Uterus (tissue), 4 donors: ENCODE results near the gene PTBP3. TPM values are rescaled to one million over a fixed set of nuclear protein-coding genes. Genes with fewer than 3 reads are reported as not detected.

Source experiments
- DNase-seq, 2 donors: peaks; one replicate each; pipeline ENCODE4 v3.0.0-alpha.2; 2019 to 2020
- H3K27ac ChIP-seq, 2 donors: fragments of 200-600 bp; sonication (generic); 1 replicate in 1 of 2; 2 replicates in 1 of 2; pipeline ENCODE4 v1.5.1; 2016 to 2018
- H3K27me3 ChIP-seq, 2 donors: fragments of 200-600 bp; sonication (generic); one replicate each; pipeline ENCODE4 v1.5.1; 2018 to 2019; ENCODE audit warnings: control low read depth in 1 of 2
- H3K36me3 ChIP-seq, 2 donors: fragments of 200-600 bp; sonication (generic); one replicate each; pipeline ENCODE4 v1.5.1; 2019; ENCODE audit warnings: control low read depth in 1 of 2
- H3K4me1 ChIP-seq, 2 donors: fragments of 200-600 bp; sonication (generic); one replicate each; pipeline ENCODE4 v1.5.1; 2018 to 2019; ENCODE audit warnings: control low read depth in 1 of 2
- H3K4me3 ChIP-seq, 2 donors: fragments of 200-600 bp; sonication (generic); 1 replicate in 1 of 2; 2 replicates in 1 of 2; pipeline ENCODE4 v1.5.1; 2018 to 2019; ENCODE audit warnings: mild to moderate bottlenecking in 1 of 2
- H3K9me3 ChIP-seq, 2 donors: fragments of 200-600 bp; sonication (generic); one replicate each; pipeline ENCODE4 v1.5.1; 2019; ENCODE audit warnings: control low read depth in 1 of 2
- POLR2A ChIP-seq, 2 donors: fragments of 450-650 bp; IDR thresholded peaks; one replicate each; pipeline ENCODE4 v1.6.1; 2016; ENCODE audit warnings: antibody characterized with exemption in 2 of 2, mild to moderate bottlenecking in 1 of 2, moderate library complexity in 1 of 2
- intact Hi-C: fragments of 100-400 bp; cut with DNase I; formaldehyde crosslinking; loops from one replicate; pipeline ENCODE4 v1.15.1; 2023; ENCODE audit warnings: low total_unique reads
- total RNA-seq, 4 donors: library from RNA; depleted of rRNA in 3 of 4; stranded (reverse); fragments of >200 nt in 3 of 4; gene quantifications; one replicate each; pipeline versions ENCODE4 v1.1.0 to v1.2.4, GENCODE V29; 2014 to 2023
- TF ChIP-seq, protein P1 (sequence below), 4 experiments: fragments of 200-600 bp in 2 of 4; fragments of 450-650 bp in 2 of 4; sonication (generic) in 2 of 4; IDR thresholded peaks; one replicate each; pipeline ENCODE4 v1.5.1; 2016 to 2019; ENCODE audit warnings: antibody characterized with exemption in 4 of 4, mild to moderate bottlenecking in 2 of 4, moderate library complexity in 1 of 4
- donor health status: DM: yes; HTN: yes; CAD: no.

Gene PTBP3
- total RNA-seq, 4 donors from 2014 or later = 25.0 to 64.6 (median 36.2) TPM

DNA sequence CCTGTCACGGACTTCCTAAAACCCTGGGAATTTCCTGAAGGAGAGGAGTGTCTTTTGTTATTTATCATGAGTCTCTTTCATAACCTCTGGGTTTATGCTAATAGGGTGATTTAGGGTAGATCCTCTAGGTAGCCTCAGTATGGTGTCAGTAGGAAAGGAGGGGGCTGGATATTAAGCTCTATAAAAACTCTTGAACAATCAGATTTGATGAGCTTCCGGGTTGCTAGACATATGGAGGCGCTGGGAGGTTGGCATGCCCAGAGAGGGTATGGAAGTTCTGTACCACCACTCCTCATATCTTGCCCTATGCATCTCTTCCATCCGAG is 15.6 kb upstream of the PTBP3 start:
- Histone ChIP-seq H3K27me3 (no peaks in the 10 kb centered on the region), H3K9me3 (no peaks in the 10 kb centered on the region), H3K36me3 (no peaks in the 10 kb centered on the region), H3K4me1 (no peaks in the 10 kb centered on the region), H3K4me3 (peak overlapping the region; percentile 23 to 35), H3K27ac (peak overlapping the region in 1 of 2 donors; percentile 38)
- DNase-seq = no peak
- TF ChIP-seq, protein P1, sequence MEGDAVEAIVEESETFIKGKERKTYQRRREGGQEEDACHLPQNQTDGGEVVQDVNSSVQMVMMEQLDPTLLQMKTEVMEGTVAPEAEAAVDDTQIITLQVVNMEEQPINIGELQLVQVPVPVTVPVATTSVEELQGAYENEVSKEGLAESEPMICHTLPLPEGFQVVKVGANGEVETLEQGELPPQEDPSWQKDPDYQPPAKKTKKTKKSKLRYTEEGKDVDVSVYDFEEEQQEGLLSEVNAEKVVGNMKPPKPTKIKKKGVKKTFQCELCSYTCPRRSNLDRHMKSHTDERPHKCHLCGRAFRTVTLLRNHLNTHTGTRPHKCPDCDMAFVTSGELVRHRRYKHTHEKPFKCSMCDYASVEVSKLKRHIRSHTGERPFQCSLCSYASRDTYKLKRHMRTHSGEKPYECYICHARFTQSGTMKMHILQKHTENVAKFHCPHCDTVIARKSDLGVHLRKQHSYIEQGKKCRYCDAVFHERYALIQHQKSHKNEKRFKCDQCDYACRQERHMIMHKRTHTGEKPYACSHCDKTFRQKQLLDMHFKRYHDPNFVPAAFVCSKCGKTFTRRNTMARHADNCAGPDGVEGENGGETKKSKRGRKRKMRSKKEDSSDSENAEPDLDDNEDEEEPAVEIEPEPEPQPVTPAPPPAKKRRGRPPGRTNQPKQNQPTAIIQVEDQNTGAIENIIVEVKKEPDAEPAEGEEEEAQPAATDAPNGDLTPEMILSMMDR (IDR thresholded peaks at IDR 0.05) = no peak
- no peak for TF ChIP-seq POLR2A (IDR thresholded peaks at IDR 0.05)
- intact Hi-C loops = no loop called here

DNA sequence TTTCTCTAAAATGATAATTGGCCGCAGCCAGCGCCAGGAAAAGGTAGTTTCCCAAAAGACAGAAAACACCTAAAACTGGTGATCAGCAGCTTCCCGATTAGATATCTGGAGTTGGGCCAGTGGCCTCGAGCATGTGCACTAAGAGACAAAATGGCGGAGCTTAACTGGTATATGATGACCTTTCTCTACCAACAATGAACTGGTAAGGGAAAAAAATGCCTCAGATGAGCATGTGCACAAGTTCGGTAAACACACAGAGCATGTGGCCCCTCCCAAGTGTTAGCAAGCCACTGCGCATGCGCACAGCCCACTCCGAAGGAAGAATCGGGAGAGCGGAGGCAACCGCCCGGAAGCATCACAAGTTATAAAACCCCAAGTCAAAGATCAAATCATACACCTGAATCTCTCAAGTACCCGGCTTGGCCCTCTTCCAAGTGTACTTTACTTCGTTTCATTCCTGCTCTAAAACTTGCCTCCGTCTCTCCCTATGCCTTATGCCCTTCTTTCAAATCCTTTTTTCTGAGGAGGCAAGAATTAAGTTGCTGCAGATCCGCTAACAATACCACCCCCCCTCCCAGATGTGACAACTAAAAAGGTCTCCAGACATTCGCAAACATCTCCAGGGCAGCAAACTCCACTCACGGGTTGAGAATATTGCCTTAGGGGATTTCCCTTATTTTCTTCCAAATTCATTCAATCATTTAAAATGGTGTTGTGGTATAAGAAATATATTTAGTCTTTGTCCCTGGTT is 15.0 kb upstream of the PTBP3 start:
- H3K27me3 ChIP-seq = no peaks in the 10 kb centered on the region
- peak overlapping the region in 1 of 2 donors; percentile 38 for H3K27ac ChIP-seq
- peak; percentile 76 to 80 for DNase-seq

DNA sequence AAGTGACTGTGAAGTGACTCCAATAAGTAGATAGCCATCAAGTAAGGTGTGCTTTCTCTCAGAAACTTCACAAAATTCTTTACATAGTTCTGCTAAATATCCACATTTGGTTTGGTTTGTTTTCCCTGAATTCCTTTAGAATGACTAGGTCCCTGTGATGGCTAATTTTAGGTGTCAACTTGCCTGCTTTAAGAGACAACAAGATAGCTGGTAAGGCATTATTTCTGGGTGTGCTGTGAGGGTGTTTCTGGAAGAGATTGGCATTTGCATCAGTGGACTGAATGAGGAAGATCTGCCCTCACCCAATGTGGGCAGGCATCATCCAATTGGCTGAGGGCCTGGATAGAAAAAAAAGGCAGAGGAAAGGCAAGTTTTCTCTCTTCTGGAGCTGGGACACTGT is 8.3 kb upstream of the PTBP3 start:
- intact Hi-C loops = no loop called here
- Histone ChIP-seq H3K9me3 (no peaks in the 10 kb centered on the region), H3K27ac (no peak overlapping the region), H3K4me1 (no peaks in the 10 kb centered on the region), H3K36me3 (no peaks in the 10 kb centered on the region), H3K27me3 (no peaks in the 10 kb centered on the region), H3K4me3 (no peak overlapping the region)
- TF ChIP-seq, protein P1 (IDR thresholded peaks at IDR 0.05) = no peak
- TF ChIP-seq POLR2A (IDR thresholded peaks at IDR 0.05) = no peak
- DNase-seq = no peak

More for the DNA sequence above, 15.0 kb upstream of the PTBP3 start:
- no peaks in the 10 kb centered on the region for H3K36me3 ChIP-seq
- H3K9me3 ChIP-seq = no peaks in the 10 kb centered on the region
- H3K4me1 ChIP-seq = no peaks in the 10 kb centered on the region
- TF ChIP-seq, protein P1 (IDR thresholded peaks at IDR 0.05) = no peak
- no peak for TF ChIP-seq POLR2A (IDR thresholded peaks at IDR 0.05)
- intact Hi-C loops = no loop called here
- peak overlapping the region; percentile 23 to 35 for H3K4me3 ChIP-seq

DNA sequence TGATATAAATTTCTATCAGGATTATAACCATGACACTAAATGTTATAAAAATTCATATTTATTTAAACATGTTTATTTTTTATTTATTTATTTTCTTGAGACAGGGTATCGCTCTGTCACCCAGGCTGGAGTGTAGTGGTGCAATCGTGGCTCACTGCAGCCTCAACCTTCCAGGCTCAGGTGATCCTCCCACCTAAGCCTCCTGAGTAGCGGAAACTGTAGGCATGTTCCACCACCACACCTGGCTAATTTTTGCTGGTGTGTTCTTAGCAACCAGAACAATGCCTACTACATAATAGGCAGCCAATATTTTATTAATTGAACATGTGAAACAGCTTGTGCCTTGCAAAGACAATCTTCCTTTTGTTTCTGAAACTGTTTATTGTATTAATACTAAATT is 6.5 kb upstream of the PTBP3 start:
- Histone ChIP-seq H3K27me3 (no peaks in the 10 kb centered on the region), H3K4me3 (no peak overlapping the region), H3K27ac (no peak overlapping the region), H3K4me1 (no peaks in the 10 kb centered on the region), H3K36me3 (no peaks in the 10 kb centered on the region), H3K9me3 (no peaks in the 10 kb centered on the region)
- no peak for DNase-seq
- TF ChIP-seq, protein P1 (IDR thresholded peaks at IDR 0.05) = no peak
- no peak for TF ChIP-seq POLR2A (IDR thresholded peaks at IDR 0.05)
- intact Hi-C loops = no loop called here

DNA sequence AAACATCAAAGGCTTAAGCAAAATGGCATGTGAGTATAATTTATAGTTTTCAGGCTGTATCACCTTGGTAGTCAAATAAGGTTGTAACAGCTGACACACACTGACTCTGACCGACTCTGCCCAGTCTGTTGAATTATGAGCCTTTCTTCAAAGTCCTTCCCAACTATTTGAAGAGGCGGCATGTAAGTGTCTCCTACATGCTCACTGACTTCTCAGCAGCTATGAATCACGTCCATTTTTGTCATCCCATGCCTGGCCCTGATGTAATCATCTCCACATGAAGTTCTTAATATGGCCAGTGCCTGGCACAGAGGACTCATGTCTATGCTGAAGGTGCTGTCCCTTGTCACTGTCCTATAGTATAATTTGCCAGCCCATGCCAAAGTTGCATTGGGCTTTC is 5.1 kb upstream of the PTBP3 start:
- intact Hi-C loops = no loop called here

More for the DNA sequence above, 5.1 kb upstream of the PTBP3 start:
- Histone ChIP-seq H3K4me3 (no peak overlapping the region), H3K27ac (no peak overlapping the region), H3K27me3 (no peaks in the 10 kb centered on the region), H3K9me3 (no peaks in the 10 kb centered on the region), H3K4me1 (no peaks in the 10 kb centered on the region), H3K36me3 (no peaks in the 10 kb centered on the region)
- TF ChIP-seq, protein P1 (IDR thresholded peaks at IDR 0.05) = no peak
- TF ChIP-seq POLR2A (IDR thresholded peaks at IDR 0.05) = no peak
- DNase-seq = no peak
